ENCODE results near the gene KATNB1.

The KATNB1 gene

DNA sequence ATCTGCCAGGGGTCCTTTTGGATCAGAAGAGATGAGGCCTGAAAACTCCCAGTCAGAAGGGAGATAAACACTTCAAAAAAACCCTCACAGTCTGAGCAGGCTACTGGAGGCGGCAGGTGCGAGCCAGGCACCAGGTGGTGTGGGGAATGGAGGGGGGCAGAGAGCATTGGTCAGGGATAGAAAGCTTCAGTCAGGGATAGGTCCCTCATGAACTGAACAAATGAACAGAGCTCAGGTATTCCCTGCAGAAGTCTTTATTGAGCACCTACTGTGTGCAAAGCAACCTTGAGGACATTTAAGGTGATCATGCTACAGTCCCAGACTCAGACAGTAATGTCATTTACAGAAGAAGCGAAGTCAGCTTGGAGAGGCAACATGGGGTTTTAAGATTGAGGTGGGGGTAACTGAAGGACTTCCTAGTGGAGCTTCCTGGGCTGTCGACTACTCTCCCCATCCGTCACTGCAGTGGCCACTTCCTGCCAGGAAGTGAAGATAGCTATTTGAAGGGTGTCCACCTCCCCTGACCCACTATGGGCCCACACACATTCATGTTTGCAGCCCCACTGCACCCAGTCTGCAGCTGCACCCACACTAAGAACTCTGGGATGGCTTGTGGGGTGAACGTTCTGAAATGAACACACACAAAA, 63.5 kb downstream of the KATNB1 start:
- peak; percentile 59 for DNase-seq

DNA sequence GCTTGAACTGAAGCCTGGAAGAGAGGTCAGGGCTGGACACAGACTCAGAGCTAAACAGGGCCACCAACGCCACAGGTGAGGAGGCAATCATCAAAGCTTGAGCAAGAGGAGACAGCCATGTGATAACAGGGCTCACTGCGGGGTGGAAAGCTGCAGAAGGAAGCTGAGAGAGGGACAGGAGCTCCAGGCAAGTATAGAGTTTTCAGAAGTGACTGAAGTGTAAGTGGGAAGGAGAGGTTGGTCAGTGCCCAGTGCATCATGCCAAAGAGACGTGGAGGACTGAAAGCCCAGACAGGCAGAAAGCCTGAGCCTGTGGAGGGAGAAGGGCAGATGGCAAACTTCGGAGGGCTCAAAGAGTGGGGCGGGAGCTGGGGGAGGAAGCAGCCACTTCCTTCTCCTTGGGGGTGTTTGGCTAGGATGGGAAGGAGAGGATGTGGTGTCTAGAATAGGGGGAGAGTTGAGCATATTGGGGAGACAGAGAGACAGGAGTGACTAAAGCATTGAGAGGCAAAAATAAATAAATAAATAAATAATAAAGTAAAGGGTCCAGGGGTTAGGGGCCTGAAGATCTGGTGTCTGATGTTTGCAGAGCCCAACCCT, 64.1 kb downstream of the KATNB1 start:
- peak; percentile 39 for DNase-seq

DNA sequence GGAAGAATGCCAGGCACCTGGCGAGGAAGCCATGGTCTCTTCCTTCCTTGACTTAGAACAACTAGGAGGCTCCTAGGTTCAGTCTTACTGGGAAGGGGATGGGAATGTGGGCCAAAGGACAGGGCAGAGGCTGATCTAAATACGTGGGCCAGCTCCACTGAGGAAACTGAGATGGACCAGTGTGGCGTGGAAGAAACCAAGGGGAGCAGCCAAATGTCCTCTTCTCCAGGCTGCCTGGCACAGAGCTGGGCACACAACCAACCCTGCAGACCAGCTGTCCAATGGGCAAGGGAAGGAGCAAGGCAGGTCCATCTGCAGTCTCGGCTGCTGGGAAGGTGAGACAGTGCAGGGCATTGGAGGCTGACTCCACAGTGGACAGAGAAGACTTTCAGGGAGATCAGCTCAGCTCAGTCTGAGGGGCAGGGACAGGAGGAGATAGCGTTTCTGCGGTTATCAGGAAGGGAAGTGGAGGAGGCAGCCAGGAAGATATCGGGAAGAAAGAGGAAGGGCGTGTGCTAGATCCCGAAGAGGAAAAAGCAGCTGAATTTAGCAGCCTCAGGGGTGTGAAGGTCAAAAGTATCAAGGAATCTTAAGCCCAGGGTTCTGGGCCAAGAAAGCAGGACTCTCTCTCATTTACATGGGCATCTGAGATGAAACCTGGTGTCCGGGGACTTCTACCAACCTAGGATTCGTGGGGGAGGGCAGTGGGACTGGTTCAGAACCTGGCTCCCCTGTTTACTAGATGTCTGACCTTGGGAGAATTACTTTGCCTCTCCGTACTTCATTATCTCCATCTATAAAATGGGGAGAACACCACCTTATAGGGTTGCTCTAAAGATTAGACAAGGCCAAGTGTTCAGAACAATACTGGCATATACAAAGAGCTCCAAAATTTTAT, 64.9 kb downstream of the KATNB1 start:
- DNase-seq, result peak; percentile 48

DNA sequence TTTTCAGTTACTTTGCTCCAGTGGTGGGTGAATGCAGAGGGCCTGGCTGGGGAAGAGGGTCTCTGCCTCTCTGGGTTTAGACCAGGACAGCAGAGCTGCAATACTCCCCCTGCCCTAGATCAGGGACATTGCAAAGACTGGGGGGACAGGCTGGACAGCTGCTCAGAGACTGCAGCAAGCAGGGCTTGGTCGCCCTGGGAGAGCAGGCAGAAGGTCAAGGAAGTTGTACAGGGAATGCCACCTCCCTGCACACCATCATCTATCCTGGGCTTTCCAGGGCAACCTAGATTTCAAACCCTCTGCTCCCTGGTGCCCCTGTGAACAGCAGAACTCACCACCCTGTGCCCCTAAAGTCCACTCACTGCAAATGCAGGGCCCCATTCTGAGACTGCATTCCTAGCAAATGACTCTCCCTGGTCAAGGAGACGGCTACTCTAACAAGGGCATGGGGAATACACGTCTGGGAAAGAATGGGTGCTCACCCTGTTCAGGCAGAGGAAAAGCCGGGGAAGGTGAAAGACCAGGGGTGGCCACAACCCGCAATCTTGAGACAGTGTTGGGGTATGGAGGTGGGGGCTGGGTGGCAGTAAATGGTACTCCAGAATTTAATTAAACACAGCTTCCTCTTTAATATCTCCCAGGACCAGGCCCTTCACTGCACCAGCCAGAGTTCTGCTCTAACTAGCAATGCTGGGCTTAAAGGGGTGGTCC, 65.7 kb downstream of the KATNB1 start:
- no peak for DNase-seq

DNA sequence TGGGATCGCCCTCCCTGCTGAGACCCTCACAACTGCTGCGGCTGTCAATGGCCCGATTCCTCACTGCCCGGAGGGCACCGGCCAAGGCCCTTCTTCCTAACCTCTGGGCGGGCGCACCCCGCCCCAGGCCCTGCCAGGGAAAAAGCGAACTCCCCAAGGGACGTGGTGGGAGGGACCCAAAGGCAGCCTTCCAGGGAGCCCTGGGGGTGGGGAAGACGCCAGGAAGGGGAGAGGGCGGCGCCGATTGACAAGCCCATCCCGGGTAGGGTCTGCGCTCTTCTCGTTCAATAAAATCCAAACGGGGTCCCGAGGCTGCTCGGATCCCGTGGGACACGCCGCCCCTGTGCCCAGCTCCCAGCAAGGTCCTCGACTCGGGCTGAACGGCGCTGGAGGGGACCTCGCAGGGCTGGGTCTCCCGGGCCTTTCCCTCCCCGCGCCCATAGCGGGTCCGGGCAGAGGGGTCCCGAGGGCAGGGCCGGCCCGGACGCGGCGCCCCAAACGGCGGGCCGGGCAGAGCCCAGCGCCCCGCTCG, 66.3 kb downstream of the KATNB1 start:
- DNase-seq, result no peak

DNA sequence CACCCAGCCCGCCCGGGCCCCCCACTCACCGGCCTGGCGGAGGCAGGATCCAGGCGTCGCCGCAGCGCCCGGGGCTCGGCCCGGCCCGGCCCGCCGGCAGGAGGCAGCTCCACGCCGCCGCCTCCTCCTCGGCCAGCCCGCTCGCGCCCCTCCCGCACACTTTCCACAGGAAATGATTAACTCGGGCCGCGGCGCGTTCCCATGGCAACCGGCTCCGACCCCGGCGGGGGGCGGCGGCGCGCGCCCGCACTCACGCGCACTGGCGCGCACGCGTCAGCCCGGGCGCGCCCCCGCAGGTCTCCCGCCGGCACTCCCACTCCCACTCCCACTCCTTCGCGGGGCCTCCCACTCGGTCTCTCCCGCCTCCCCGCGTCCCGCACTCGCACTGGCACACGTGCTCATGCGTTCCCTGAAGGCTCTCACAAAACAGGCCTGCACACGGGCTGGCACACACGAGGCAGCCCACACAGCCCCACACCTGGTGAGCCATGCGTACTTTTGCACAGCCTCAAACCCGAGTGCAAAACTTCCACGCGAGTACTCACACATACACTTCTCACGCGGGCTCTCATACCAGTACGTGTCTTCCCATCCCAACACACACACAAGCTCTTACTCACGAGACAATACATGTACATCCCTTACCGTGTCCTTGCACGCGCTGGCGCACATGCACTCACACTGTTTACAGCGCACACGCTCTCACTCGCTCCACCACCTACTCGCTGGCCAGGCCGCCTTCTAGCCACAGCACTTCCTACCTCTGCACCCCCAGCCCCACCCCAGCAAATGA, 67.0 kb downstream of the KATNB1 start, which contains the start of gene KIFC3:
TSS of gene KIFC3 (minus strand) at position 151 of the 793 bp plus-strand sequence. CDS start 4,248 bp downstream, outside the sequence.
- DNase-seq, result peak; percentile 81

DNA sequence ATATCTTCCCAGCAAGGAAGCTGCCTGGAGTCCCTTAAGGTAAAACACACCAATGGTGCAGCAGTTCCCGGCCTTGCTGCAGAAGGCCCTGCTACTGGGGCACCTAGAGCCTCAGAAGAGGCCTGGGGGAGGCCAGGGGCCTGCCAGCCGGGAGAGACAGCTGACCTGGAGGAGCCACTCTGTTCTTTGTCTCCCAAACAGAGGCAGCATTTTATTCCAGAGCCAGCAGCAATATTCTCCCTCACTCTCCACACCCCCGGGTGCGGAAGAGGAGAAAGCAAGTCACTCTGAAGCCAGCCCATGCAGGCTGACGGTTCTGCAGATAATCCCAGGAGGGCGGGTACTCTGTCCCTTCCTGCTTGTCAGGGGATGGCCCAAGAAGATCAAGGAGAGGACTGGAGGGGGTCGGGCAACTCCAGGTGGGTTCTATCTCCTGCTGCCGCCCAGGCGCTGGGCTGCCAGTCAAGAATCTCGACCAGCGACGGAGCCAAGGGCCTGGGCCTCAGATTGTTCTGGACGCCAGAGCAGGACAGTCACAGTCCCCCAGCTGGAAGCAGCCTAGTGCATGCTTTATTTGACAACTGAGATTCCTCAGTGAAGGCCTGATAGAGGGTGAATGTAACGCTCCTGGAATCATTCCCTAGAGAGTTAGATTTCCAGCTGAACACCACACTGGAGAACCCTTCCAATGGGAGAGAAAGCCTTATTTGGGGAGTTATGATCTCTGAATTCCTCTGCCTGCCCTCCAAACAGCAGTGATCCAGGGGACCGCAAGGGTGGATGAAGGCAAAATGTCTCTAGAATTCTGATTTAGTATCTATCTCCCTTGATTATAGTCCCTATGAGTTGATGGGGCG, 67.8 kb downstream of the KATNB1 start:
- no peak for DNase-seq

DNA sequence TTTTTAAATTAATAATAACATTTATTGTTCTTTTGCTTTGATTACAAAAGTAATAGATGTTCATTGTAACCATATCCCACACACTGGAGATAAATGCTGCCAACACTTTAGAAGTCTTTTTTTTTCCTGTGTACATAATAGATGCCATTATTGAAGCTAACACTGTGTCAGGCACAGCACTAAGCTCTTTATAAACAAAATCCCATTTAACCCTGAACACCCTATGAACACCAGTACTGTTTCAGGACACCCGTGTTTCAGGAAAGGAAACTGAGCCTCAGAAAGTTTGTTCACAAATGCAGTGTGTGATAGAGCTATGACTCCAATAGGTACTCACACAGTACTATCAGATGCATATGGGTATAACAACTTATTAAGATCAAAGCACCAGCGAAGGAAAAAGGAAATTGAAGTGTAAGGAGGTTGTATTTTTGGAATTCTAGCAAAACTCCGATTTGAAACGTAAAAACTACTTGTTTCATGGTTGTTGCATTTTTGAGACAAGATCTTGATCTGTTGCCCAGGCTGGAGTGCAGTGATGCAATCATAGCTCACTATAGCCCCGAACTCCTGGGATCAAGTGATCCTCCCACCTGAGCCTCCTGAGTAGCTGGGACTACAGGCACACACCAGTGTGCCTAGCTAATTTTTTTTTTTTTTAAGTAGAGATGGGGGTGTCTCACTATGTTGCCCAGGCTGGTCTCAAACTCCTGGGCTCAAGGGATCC, 68.7 kb downstream of the KATNB1 start:
- DNase-seq, result no peak

DNA sequence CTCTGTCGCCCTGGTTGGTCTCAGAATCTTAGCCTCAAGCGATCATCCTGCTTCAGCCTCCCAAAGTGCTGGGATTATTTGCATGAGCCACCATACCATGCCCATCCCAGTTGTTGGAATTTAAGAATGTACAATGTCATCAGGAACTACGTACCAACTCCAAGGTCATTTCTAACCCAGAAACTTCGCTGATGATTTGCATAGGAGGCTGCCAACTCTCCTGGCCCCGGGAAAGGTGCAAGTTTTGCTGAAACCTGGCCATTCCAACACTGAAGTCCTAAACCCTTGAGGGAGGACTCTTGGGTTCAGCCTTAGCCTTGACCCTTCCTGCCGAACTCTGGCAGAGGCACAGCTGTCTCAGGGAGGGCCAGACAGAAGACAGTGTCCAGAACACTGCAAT, 69.6 kb downstream of the KATNB1 start:
- no peak for DNase-seq
